Activated naive CD8-positive, alpha-beta T cell treated with anti-CD3 and anti-CD28 coated beads, Interleukin-2, amount 50 U/mL, for 24 hours (primary cell): ENCODE measurements around the gene KIAA2012.
"Not testable (repeated sequence)": the region's sequence is repeated elsewhere in the genome, so short reads cannot be mapped to it uniquely, and the experiment has no call there.

Experiments used
- ATAC-seq: fragments of 150-1000 bp; cut with Tn5 transposase; one replicate; pipeline ENCODE4 v1.10.0; 2021
- DNase-seq: peaks from one replicate; pipeline ENCODE4 v3.0.0; 2021
- H3K27ac Mint-ChIP-seq: one replicate; pipeline ENCODE4 v1.8.0; 2021; ENCODE audit warnings: mild to moderate bottlenecking, mixed read lengths
- H3K27me3 Mint-ChIP-seq: one replicate; pipeline ENCODE4 v1.8.0; 2021; ENCODE audit warnings: mixed read lengths
- H3K36me3 Mint-ChIP-seq: one replicate; pipeline ENCODE4 v1.8.0; 2021; ENCODE audit warnings: low read depth, mixed read lengths
- H3K4me1 Mint-ChIP-seq: one replicate; pipeline ENCODE4 v1.8.0; 2021; ENCODE audit warnings: mixed read lengths
- H3K4me3 Mint-ChIP-seq: one replicate; pipeline ENCODE4 v1.8.0; 2021; ENCODE audit warnings: mild to moderate bottlenecking, moderate library complexity, mixed read lengths
- H3K9me3 Mint-ChIP-seq: one replicate; pipeline ENCODE4 v1.8.0; 2021; ENCODE audit warnings: mixed read lengths

KIAA2012 gene

DNA sequence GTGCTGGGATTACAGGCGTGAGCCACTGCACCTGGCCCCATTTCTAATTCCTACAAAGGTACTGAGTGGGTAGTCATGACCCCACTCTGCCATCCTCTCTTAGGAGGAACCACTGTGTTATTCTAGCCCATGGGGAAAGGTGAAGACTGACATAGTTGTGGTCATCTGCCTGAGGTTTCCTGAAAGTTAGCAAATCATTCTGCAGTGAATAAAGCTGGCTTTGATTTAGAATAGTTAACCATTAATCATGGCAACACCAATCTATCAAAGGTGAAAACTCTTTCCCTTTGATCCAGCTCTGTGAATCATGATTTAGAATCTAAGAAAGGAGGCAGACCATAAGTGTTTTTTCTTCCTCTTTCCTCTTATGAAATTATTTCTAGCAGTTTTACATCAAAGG is 114.5 kb downstream of the KIAA2012 start:
- H3K9me3 Mint-ChIP-seq, result no peaks in the 10 kb centered on the region
- DNase-seq (no peak), ATAC-seq (no peak)
- no peaks in the 10 kb centered on the region for H3K4me1 Mint-ChIP-seq
- no peaks in the 10 kb centered on the region for H3K36me3 Mint-ChIP-seq
- peaks cover 13% of the 10 kb centered on the region for H3K27me3 Mint-ChIP-seq
- H3K27ac Mint-ChIP-seq, result no peak overlapping the region
- H3K4me3 Mint-ChIP-seq, result no peak overlapping the region

DNA sequence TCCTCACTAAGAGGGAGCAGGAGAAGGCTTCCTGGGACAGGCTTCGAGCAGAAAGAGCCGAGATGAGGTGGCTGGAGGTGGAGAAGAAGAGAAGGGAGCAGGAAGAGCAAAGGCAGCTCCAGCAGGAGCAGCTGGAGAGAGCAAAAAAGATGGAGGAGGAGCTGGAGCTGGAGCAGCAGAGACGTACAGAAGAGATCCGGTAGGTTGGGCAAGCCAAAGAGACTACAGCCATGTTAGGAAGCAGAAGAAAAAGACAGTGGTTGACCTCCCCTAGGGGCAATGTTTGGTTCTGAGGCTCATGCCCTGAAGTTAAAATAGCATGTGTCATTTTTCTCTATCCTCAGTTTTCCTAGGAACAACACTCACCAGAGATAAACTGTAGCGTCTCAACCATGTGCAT is 120.2 kb downstream of the KIAA2012 start:
- ATAC-seq (no peak), DNase-seq (no peak)
- Mint-ChIP-seq H3K36me3 (no peaks in the 10 kb centered on the region), H3K27me3 (peaks cover 9% of the 10 kb centered on the region), H3K4me3 (no peak overlapping the region), H3K9me3 (no peaks in the 10 kb centered on the region), H3K4me1 (peaks cover 2% of the 10 kb centered on the region), H3K27ac (no peak overlapping the region)

DNA sequence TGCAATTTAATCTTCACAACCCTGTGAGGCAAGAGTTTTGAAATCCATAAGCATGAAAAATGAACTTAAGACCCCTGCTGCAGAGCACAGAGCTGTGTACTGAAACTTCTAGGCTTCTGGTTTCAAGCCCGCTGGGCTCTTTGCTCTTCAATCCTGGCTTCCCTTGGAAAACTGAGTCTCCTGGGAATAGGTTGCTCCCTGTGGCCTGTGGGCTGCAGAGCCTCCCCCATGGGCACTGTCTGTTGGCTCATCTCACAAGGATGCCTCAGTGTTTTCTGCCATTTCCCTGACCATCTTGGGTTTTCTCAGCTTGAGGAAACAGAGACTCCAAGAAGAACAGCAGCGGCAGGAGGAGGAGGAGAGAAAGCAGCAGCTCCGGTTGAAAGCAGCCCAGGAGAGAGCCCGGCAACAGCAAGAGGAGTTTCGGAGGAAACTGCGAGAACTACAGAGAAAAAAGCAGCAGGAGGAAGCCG is 120.9 kb downstream of the KIAA2012 start:
- H3K4me3 Mint-ChIP-seq, result no peak overlapping the region
- ATAC-seq (no peak), DNase-seq (no peak)
- peaks cover 8% of the 10 kb centered on the region for H3K27me3 Mint-ChIP-seq
- no peaks in the 10 kb centered on the region for H3K9me3 Mint-ChIP-seq
- peaks cover 2% of the 10 kb centered on the region for H3K4me1 Mint-ChIP-seq
- H3K36me3 Mint-ChIP-seq, result no peaks in the 10 kb centered on the region
- H3K27ac Mint-ChIP-seq, result no peak overlapping the region

DNA sequence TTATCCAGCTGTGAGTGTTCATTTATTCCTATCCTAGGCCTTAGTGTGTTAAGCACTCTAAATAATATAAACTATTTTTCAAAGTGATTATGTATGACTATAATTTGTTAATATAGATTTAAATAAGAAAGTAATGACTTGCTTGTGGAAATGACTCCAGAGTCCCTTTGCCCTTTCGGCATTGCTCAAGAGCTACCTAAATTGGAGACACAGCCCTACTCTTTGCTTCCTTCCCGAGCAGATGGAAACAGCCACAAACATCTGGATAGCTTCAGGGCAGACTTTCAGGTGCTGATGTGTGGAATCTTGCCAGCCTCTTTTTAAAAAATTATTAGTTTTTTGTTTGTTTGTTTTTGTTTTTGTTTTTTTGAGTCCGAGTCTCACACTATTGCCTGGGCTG is 121.4 kb downstream of the KIAA2012 start:
- ATAC-seq (no peak), DNase-seq (no peak)
- Mint-ChIP-seq H3K4me1 (peaks cover 2% of the 10 kb centered on the region), H3K36me3 (no peaks in the 10 kb centered on the region), H3K4me3 (no peak overlapping the region), H3K27me3 (peaks cover 7% of the 10 kb centered on the region), H3K9me3 (no peaks in the 10 kb centered on the region), H3K27ac (no peak overlapping the region)

DNA sequence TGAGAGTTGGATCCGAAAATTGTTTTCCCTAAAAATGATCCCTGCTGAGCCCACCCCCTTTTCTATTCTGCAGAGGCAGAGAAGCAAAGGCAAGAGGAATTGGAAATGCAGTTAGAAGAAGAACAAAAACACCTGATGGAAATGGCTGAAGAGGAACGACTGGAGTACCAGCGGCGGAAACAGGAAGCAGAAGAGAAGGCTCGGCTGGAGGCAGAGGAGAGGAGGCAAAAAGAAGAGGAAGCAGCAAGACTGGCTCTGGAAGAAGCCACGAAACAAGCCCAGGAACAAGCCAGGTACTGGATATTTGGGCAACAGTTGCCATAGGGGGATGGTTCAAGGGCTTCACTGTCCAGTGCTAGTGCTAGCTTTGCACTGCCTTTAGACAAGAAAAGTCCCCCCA is 123.7 kb downstream of the KIAA2012 start:
- DNase-seq, result no peak
- Mint-ChIP-seq H3K9me3 (no peaks in the 10 kb centered on the region), H3K4me3 (no peak overlapping the region), H3K4me1 (peaks cover 2% of the 10 kb centered on the region), H3K27me3 (peaks cover 7% of the 10 kb centered on the region), H3K27ac (no peak overlapping the region), H3K36me3 (no peaks in the 10 kb centered on the region)
- no peak for ATAC-seq

DNA sequence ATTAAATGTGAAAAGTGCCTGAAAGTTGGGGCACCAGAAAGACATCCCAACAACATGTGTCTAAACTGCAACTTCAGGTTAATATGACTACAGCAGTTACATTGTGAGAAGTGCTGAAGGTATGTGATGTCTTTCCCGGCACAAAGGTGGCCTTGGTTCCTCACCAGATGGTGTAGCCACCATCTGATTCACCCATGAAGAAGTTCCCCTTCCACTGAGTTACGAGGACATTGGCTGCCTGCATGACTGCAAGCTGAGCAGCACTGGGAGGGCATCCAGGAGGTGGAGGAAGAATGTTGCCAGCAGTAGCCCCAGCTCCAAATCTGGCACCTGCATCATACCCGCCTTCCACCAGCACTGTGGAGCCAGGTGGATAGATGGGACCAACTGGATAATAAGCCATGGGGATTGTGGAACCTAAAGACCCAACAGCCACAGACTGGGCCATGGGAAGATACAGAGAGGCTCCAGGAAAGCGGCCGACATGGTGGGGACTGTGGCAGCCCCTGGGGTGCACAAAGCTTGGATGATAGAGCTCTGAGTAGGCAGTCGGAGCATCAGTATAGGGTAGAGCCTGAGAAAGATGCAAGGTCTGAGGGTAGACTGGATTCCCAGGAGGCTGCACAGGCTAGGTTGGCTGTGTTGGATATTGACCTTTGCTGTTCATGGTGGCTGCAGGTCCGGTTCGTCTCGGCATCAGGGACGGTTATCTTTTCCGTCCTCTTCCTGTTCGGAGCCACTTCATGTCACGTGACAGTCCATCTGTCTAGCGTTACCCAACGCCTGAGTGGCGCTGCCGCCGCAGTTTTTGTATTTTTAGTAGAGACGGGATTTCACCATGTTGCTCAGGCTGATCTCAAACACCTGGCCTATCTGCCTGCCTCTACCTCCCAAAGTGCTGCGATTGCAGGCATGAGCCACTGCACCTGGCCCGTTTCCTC is 128.4 kb downstream of the KIAA2012 start:
- Mint-ChIP-seq H3K27me3 (peaks cover 3% of the 10 kb centered on the region), H3K36me3 (peaks cover 6% of the 10 kb centered on the region)

DNA sequence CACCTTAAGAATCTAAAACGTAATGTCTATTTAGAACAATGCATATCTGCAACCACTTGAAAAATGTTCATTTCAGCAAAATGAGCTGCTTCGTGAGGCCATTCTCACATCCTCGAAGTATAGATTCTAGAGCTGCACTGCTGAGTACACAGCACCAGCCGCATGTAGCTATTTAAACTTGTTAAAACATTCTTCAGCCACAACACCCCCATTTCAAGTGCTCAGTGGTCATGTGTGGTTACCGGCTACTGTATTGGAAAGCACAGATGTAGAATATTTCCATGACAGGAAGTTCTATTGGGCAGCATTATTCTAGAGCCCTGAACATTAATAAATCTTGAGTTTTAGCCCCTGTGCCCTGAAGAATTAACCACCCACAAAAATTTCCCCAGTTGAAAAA is 130.3 kb downstream of the KIAA2012 start:
- Mint-ChIP-seq H3K27me3 (no peaks in the 10 kb centered on the region), H3K4me3 (no peak overlapping the region), H3K4me1 (no peaks in the 10 kb centered on the region), H3K27ac (no peak overlapping the region), H3K9me3 (no peaks in the 10 kb centered on the region), H3K36me3 (peaks cover 15% of the 10 kb centered on the region)
- ATAC-seq (no peak), DNase-seq (no peak)

More for the DNA sequence above, 128.4 kb downstream of the KIAA2012 start:
- Mint-ChIP-seq H3K4me3 (no peak overlapping the region), H3K4me1 (peaks cover 2% of the 10 kb centered on the region), H3K27ac (no peak overlapping the region), H3K9me3 (no peaks in the 10 kb centered on the region)
- no peak for DNase-seq
- no peak for ATAC-seq

DNA sequence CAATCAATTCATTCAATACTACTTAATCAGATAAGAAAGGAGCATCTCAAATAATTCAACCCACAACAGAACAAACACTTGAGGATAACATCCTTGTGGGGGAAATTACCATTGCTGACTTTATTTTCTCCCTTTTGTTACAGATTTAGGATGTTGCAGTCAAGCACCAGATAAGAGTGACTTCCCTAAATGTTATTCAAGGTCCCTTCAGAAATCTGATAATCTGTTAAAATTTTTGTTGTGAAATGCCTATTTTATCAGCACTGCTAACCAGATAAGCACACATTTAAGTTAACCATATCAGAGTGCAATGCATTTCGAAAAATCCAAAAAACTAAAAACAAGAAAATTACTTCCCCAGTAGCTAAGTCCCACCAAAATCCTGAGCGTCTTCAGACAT is 131.8 kb downstream of the KIAA2012 start:
- Mint-ChIP-seq H3K9me3 (no peaks in the 10 kb centered on the region), H3K27ac (no peak overlapping the region), H3K36me3 (peaks cover 16% of the 10 kb centered on the region), H3K4me3 (no peak overlapping the region), H3K4me1 (no peaks in the 10 kb centered on the region), H3K27me3 (no peaks in the 10 kb centered on the region)
- ATAC-seq (no peak), DNase-seq (no peak)

DNA sequence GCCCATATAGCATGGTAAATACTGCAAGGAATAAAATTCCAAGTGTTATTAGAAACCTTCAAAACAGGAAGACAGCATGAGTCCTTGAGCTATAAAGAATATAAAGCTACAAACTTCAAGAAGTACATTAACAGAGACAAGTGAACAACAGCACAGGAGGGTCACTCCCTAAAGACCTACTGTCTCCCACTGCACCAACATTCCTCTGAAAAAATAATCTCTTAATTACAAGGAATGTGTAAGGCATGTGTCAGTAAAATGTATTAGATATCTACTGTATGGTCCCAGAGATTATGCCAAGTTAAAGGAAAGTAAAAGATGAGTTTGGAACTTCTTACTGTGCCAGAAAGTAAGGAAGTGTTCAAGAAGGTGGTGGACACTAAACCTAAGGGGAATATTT is 135.5 kb downstream of the KIAA2012 start:
- Mint-ChIP-seq H3K27me3 (no peaks in the 10 kb centered on the region), H3K9me3 (no peaks in the 10 kb centered on the region), H3K4me3 (no peak overlapping the region), H3K4me1 (no peaks in the 10 kb centered on the region), H3K36me3 (peaks cover 22% of the 10 kb centered on the region), H3K27ac (no peak overlapping the region)
- ATAC-seq (no peak), DNase-seq (no peak)

DNA sequence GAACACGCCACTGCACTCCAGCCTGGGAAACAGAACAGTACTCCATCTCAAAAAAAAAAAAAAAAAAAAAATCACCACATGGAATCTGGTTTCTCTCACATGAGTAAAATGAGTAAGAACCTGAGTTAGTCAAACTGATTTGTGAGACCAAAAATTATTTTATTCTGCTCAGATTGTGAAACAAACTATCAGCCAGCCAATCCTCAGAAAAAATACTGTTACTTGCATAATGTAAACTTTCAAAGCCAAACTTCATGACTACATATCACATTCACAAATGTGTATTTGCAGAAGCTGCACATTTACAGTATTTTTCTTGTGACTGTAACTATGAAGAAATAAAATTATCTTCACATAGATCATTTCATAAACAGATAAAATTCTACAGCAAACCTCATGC is 142.1 kb downstream of the KIAA2012 start:
- Mint-ChIP-seq H3K36me3 (peaks cover 15% of the 10 kb centered on the region), H3K9me3 (no peaks in the 10 kb centered on the region), H3K4me3 (no peak overlapping the region), H3K27me3 (no peaks in the 10 kb centered on the region), H3K4me1 (no peaks in the 10 kb centered on the region), H3K27ac (no peak overlapping the region)
- no peak for ATAC-seq
- no peak for DNase-seq

DNA sequence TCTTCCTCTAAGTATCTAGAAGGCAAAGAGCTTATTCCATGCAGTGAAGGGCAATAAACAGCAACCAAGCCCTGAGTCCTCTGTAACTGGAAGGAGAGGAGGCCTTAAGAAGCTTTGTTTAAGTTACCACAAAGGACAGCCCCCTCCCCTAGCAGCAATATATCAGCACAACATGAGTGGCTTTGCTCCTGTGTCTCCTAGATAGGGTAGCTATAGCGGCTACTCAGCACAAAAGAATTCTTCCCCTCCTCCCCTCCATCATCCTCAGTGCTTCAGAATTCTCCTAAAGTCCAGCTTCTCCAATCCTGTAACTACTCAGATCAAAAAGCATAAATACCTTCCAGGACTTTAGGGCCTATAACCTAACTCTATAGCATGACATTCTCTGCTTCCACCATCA is 148.8 kb downstream of the KIAA2012 start:
- Mint-ChIP-seq H3K4me1 (peaks cover 11% of the 10 kb centered on the region), H3K4me3 (no peak overlapping the region), H3K36me3 (peaks cover 28% of the 10 kb centered on the region), H3K27ac (no peak overlapping the region), H3K9me3 (no peaks in the 10 kb centered on the region), H3K27me3 (no peaks in the 10 kb centered on the region)
- DNase-seq (no peak), ATAC-seq (no peak)

DNA sequence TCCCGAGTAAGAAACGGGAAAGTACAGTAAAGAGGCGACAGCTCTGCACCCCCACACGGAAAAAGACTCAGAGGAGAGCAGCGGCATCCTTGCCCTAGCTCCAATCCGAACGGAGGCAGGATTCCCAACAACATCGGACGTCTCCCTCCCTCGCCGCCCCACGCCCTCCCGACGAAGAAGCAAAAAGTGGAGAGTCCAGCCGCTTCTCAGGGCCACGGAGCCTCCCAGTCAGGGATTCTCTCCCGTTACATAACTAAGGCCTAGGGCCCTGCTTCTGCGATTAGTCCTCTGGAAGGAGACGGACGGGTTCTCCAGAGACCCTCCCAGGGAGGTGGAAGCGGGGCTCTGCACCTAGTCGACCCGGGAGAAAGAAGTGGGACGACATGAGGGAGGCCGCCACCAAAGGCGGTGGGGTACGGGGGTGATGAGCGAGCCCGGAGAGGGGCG is 164.8 kb downstream of the KIAA2012 start:
- Mint-ChIP-seq H3K4me3 (peak overlapping the region; percentile 97), H3K9me3 (no peaks in the 10 kb centered on the region), H3K36me3 (no peaks in the 10 kb centered on the region), H3K27ac (peak overlapping the region; percentile 88), H3K27me3 (no peaks in the 10 kb centered on the region), H3K4me1 (peaks cover 40% of the 10 kb centered on the region)
- peak; percentile 36 for ATAC-seq
- DNase-seq, result peak; percentile 24

DNA sequence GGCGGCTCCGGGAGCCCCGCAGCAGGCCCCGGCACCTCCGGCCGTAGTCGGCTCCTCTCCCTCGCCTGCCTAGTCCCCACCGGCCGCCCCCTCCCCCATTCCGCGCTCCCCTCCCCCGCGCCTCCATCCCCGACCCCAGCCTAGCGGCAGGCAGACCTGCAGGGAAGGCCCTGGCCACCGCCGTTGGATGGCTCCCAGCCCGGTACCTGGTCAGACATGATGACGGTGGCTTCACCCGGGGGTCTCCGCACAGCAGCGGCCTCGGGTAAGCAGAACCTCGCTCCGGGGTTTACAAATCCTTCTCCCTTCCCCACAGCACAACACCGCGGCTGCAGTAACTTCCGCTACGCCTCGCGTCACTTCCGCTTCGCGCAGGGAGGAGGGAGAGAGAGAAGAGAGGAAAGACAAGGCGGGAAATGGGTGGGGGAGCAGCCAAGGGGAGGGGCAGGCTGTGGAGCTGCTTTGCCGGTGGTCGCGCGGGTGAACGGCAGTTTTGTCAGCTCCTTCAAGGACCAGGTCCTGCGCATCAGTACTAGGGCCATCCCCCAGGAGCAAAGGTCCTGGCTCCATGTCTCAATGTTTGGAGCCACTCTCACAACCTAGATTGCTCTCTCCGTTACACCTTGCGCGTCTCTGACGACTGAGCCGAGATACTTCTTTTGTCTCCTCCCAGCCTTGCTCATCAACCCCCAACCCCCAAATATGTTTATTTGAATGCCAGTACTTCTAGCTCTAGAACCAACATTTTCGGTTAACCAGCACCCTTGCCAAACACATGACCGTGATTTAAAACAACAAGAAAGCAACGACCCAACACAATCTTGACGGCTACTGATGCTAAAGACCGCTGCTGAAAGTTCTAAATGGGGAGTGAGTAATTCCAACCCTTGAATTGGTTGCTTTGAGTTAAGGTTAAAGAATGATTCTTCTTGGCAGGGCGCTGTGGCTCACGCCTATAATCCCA is 165.5 kb downstream of the KIAA2012 start, which contains the start of gene SUMO1:
Gene SUMO1, minus strand, starts transcription at position 364 of the 964 bp plus-strand sequence. Its CDS starts 146 bp downstream, at position 218.
- Mint-ChIP-seq H3K4me3 (peak within 1 kb of the TSS; percentile 97), H3K27ac (peak within 1 kb of the TSS; percentile 96), H3K4me1 (peaks cover 34% of the 10 kb centered on the region), H3K36me3 (no peaks in the 10 kb centered on the region), H3K9me3 (no peaks in the 10 kb centered on the region), H3K27me3 (no peaks in the 10 kb centered on the region)
- peak; percentile 92 for DNase-seq
- peak; percentile 97 for ATAC-seq

DNA sequence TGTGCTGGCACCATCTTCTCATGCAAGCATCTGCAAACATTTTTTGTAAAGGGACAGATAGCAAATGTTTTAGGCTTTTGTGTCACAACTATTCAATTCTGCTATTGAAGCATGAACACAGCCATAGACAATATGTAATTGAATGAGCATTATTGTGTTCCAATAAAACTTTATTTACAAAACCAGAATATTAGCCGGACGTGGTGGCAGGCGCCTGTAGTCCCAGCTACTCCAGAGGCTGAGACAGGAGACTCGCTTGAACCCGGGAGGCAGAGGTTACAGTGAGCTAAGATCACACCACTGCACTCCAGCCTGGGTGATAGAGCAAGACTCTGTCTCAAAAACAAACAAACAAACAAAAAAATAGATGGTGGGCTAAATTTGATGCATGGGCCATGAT is 174.7 kb downstream of the KIAA2012 start:
- H3K27me3 Mint-ChIP-seq, ATAC-seq: not testable (repeated sequence)

More for the DNA sequence above, 174.7 kb downstream of the KIAA2012 start:
- H3K4me3 Mint-ChIP-seq, H3K27ac Mint-ChIP-seq, H3K9me3 Mint-ChIP-seq, H3K36me3 Mint-ChIP-seq, H3K4me1 Mint-ChIP-seq, DNase-seq: not testable (repeated sequence)
